Measurements from ENCODE around the gene LCN6. TPM values are rescaled to one million over a fixed set of nuclear protein-coding genes. Genes with fewer than 3 reads are reported as not detected.
"Not testable (repeated sequence)": the region's sequence is repeated elsewhere in the genome, so short reads cannot be mapped to it uniquely, and the experiment has no call there.

LCN6 gene
- total RNA-seq, 1 donor from 2014 or later: not detected

- Histone ChIP-seq H3K36me3 (no peaks in the 10 kb centered on the region), H3K27me3 (peaks cover 27% of the 10 kb centered on the region), H3K27ac (no peak overlapping the region), H3F3A (ENCODE audit: low read depth) (peaks cover 4% of the 10 kb centered on the region), H3K9me3 (ENCODE audit: low read depth) (no peaks in the 10 kb centered on the region), H3K4me3 (no peak overlapping the region), H4K20me1 (ENCODE audit: low read depth) (no peaks in the 10 kb centered on the region), H3K9ac (no peak overlapping the region), H3K4me2 (no peak overlapping the region), H3K4me1 (no peaks in the 10 kb centered on the region), H2AFZ (replicated peaks) (no peak overlapping the region), H3K79me2 (ENCODE audit: low read depth) (no peaks in the 10 kb centered on the region)
- Mint-ChIP-seq H3K9me3 (no peaks in the 10 kb centered on the region), H3K4me1 (peaks cover 14% of the 10 kb centered on the region), H3K27ac (no peak overlapping the region), H3K27me3 (ENCODE audit: insufficient read depth, low read depth) (peaks cover 14% of the 10 kb centered on the region), H3K36me3 (peaks cover 1% of the 10 kb centered on the region), H3K4me3 (no peak overlapping the region)
- TF ChIP-seq, protein P1, sequence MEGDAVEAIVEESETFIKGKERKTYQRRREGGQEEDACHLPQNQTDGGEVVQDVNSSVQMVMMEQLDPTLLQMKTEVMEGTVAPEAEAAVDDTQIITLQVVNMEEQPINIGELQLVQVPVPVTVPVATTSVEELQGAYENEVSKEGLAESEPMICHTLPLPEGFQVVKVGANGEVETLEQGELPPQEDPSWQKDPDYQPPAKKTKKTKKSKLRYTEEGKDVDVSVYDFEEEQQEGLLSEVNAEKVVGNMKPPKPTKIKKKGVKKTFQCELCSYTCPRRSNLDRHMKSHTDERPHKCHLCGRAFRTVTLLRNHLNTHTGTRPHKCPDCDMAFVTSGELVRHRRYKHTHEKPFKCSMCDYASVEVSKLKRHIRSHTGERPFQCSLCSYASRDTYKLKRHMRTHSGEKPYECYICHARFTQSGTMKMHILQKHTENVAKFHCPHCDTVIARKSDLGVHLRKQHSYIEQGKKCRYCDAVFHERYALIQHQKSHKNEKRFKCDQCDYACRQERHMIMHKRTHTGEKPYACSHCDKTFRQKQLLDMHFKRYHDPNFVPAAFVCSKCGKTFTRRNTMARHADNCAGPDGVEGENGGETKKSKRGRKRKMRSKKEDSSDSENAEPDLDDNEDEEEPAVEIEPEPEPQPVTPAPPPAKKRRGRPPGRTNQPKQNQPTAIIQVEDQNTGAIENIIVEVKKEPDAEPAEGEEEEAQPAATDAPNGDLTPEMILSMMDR (IDR thresholded peaks at IDR 0.05): no peak
- TF ChIP-seq EZH2phosphoT487 (IDR thresholded peaks at IDR 0.05) (no peak), EZH2 (IDR thresholded peaks at IDR 0.05) (no peak)
- no peak for DNase-seq (ENCODE audit: low spot score)
These were observed 41.3 kb downstream of the LCN6 start for GRCh38 chr9:136707011-136707410.

DNA sequence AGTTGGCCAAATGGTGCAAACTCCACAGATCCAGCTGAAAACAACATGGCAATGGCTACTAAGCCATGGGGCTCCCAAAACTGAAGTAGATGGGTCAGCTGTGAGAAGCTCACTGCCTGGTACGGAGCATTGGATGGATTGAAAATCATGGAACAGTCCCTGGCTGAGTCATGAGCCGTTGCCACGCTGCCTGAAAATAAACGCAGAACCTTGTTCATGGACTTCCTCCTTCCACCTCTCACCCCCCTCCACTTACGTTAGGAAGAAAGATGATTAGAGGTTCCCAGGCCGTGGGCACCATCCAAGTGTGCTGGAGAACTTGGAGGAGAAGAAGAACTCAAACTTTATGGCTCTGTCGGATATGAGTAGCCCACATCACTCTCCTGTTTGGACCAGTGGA is 42.8 kb downstream of the LCN6 start:
- no peak overlapping the region for H3K27ac ChIP-seq
- H3K4me2 ChIP-seq: no peak overlapping the region
- no peaks in the 10 kb centered on the region for H3K4me1 ChIP-seq
- no peaks in the 10 kb centered on the region for H3K79me2 ChIP-seq (ENCODE audit: low read depth)
- H4K20me1 ChIP-seq (ENCODE audit: low read depth): no peaks in the 10 kb centered on the region
- no peaks in the 10 kb centered on the region for H3K9me3 ChIP-seq (ENCODE audit: low read depth)
- Mint-ChIP-seq H3K36me3 (no peaks in the 10 kb centered on the region), H3K4me1 (peaks cover 19% of the 10 kb centered on the region), H3K27me3 (ENCODE audit: insufficient read depth, low read depth) (peaks cover 21% of the 10 kb centered on the region), H3K9me3 (no peaks in the 10 kb centered on the region), H3K27ac (no peak overlapping the region), H3K4me3 (no peak overlapping the region)
- no peak overlapping the region for H3K9ac ChIP-seq
- no peak overlapping the region for H2AFZ ChIP-seq (replicated peaks)
- no peak for DNase-seq (ENCODE audit: low spot score)
- TF ChIP-seq, protein P1 (IDR thresholded peaks at IDR 0.05): no peak
- TF ChIP-seq EZH2phosphoT487 (IDR thresholded peaks at IDR 0.05): no peak
- no peak for TF ChIP-seq EZH2 (IDR thresholded peaks at IDR 0.05)
- no peaks in the 10 kb centered on the region for H3K36me3 ChIP-seq
- no peaks in the 10 kb centered on the region for H3F3A ChIP-seq (ENCODE audit: low read depth)
- peaks cover 27% of the 10 kb centered on the region for H3K27me3 ChIP-seq
- no peak overlapping the region for H3K4me3 ChIP-seq

- not testable (repeated sequence) for H3K27ac Mint-ChIP-seq; H2AFZ ChIP-seq (replicated peaks); H4K20me1 ChIP-seq (ENCODE audit: low read depth); H3K36me3 ChIP-seq; H3K4me3 Mint-ChIP-seq; DNase-seq (ENCODE audit: low spot score); H3K36me3 Mint-ChIP-seq; H3K4me3 ChIP-seq; H3K4me1 ChIP-seq; H3K9ac ChIP-seq; H3K9me3 ChIP-seq (ENCODE audit: low read depth); H3K4me2 ChIP-seq; H3K9me3 Mint-ChIP-seq; H3K79me2 ChIP-seq (ENCODE audit: low read depth); H3K27ac ChIP-seq; H3F3A ChIP-seq (ENCODE audit: low read depth)
- peaks cover 19% of the 10 kb centered on the region for H3K27me3 ChIP-seq
- Mint-ChIP-seq H3K4me1 (peaks cover 22% of the 10 kb centered on the region), H3K27me3 (ENCODE audit: insufficient read depth, low read depth) (peaks cover 25% of the 10 kb centered on the region)
These were observed 43.6 kb downstream of the LCN6 start for GRCh38 chr9:136704741-136705140.

GRCh38 chr9:136703276-136703860 is 45.0 kb downstream of the LCN6 start:
- no peaks in the 10 kb centered on the region for H3F3A ChIP-seq (ENCODE audit: low read depth)
- H3K27me3 Mint-ChIP-seq (ENCODE audit: insufficient read depth, low read depth): peaks cover 22% of the 10 kb centered on the region

More at GRCh38 chr9:136703276-136703860, 45.0 kb downstream of the LCN6 start:
- Histone ChIP-seq H2AFZ (replicated peaks) (no peak overlapping the region), H3K27ac (no peak overlapping the region), H3K9ac (no peak overlapping the region), H4K20me1 (ENCODE audit: low read depth) (no peaks in the 10 kb centered on the region), H3K36me3 (no peaks in the 10 kb centered on the region), H3K27me3 (peaks cover 19% of the 10 kb centered on the region), H3K9me3 (ENCODE audit: low read depth) (no peaks in the 10 kb centered on the region), H3K4me2 (no peak overlapping the region), H3K4me3 (no peak overlapping the region), H3K79me2 (ENCODE audit: low read depth) (no peaks in the 10 kb centered on the region), H3K4me1 (no peaks in the 10 kb centered on the region)
- H3K4me1 Mint-ChIP-seq: peaks cover 25% of the 10 kb centered on the region
- no peak overlapping the region for H3K27ac Mint-ChIP-seq
- no peaks in the 10 kb centered on the region for H3K9me3 Mint-ChIP-seq
- no peak overlapping the region for H3K4me3 Mint-ChIP-seq
- DNase-seq (ENCODE audit: low spot score): no peak
- no peaks in the 10 kb centered on the region for H3K36me3 Mint-ChIP-seq
- TF ChIP-seq, protein P1 (IDR thresholded peaks at IDR 0.05): no peak
- TF ChIP-seq EZH2 (IDR thresholded peaks at IDR 0.05) (no peak), EZH2phosphoT487 (IDR thresholded peaks at IDR 0.05) (no peak)
